Keratinocyte (primary cell): ENCODE results near the gene LAMC3.

Experiments used
- EZH2 ChIP-seq: IDR thresholded peaks from one replicate; pipeline ENCODE4 v1.6.1; 2012; ENCODE audit warnings: inconsistent platforms, mild to moderate bottlenecking, low read length, moderate library complexity
- TF ChIP-seq, protein P1 (sequence below), 3 experiments: IDR thresholded peaks in 1 of 3; conservative IDR thresholded peaks in 1 of 3; optimal IDR thresholded peaks in 1 of 3; 2 replicates in 2 of 3; 3 replicates in 1 of 3; pipeline versions ENCODE3 to v1.5.1; 2011; ENCODE audit warnings: low read length in 3 of 3, mild to moderate bottlenecking in 3 of 3, moderate library complexity in 2 of 3, control low read depth in 1 of 3, inconsistent platforms in 1 of 3; ENCODE audit not compliant: insufficient read depth in 2 of 3; ENCODE audit errors: extremely low read depth in 1 of 3

DNA sequence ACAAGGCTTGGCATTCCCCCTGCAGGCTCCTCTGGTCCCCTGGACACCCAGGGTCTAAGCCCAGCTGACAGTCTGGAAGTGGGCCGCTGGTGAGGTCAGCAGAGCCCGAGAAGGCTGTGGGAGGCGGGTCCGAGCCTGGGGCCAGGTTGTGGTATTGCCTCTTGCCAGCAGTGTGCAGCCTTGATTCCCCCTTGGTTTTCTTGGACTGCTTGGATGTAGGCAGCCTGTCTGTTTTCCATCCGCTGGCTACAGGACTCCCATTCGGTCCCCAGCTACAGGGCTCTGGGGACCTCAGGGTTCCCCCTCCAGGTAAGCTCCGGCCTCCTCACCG is 88.9 kb downstream of the LAMC3 start:
- no peak for TF ChIP-seq EZH2
- TF ChIP-seq, protein P1, sequence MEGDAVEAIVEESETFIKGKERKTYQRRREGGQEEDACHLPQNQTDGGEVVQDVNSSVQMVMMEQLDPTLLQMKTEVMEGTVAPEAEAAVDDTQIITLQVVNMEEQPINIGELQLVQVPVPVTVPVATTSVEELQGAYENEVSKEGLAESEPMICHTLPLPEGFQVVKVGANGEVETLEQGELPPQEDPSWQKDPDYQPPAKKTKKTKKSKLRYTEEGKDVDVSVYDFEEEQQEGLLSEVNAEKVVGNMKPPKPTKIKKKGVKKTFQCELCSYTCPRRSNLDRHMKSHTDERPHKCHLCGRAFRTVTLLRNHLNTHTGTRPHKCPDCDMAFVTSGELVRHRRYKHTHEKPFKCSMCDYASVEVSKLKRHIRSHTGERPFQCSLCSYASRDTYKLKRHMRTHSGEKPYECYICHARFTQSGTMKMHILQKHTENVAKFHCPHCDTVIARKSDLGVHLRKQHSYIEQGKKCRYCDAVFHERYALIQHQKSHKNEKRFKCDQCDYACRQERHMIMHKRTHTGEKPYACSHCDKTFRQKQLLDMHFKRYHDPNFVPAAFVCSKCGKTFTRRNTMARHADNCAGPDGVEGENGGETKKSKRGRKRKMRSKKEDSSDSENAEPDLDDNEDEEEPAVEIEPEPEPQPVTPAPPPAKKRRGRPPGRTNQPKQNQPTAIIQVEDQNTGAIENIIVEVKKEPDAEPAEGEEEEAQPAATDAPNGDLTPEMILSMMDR (optimal IDR thresholded peaks at IDR 0.05 in 1 of 3, IDR thresholded peaks at IDR 0.05 in 1 of 3, conservative IDR thresholded peaks at IDR 0.05 in 1 of 3; ENCODE audit: extremely low read depth in 1 of 3, insufficient read depth in 2 of 3, low read length in 3 of 3) = no peak
